ENCODE results near the gene KIF26B. TPM values are rescaled to one million over a fixed set of nuclear protein-coding genes. Genes with fewer than 3 reads are reported as not detected.

KIF26B gene
- total and polyA plus RNA-seq, 2 of the 4 experiments (the other 2 are of a cell fraction): 0.53 to 0.54 TPM

DNA sequence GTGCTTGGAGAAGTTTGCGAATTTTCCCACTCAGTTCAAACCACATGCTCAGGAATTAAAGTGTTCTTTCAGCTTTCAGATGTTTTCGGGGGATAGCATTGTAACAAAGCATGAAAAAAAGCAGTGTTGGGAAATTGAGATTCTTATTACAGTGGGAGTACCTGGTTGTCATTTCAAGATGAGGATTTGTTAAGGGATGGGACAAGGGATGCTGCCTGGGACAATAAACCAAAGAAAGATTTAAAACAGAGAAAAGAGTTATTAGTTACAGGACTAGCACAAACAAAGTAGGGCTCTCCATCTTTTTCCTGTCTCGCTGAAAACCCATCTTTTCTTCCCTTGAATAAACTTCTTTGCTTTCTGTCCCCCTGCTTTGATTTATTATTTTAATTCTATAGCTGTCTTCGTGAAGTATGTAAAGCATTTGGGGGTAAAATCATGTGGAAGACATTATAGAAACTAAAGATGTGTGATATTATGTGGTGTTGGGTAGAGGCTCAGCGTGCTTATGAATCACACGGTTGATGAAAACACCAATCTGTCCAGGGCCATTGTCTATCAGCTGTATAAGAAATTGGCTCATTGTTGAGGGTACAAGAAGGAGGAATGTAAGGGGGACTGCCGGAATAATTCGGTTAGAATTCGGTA, 277.6 kb downstream of the KIF26B start:
- Histone ChIP-seq H3K27me3 (ENCODE audit: control insufficient read depth, insufficient read depth, low read length) (no peaks in the 10 kb centered on the region; the same call in 1 of the 2 replicates), H3K4ac (ENCODE audit: low read depth, low read length) (no peak overlapping the region), H3K56ac (ENCODE audit: extremely low read depth, insufficient read depth, low read length) (no peak overlapping the region), H2AFZ (replicated peaks; ENCODE audit: low read length, poor library complexity) (no peak overlapping the region), H3K4me2 (ENCODE audit: low read depth, low read length) (no peak overlapping the region), H2BK20ac (ENCODE audit: low read depth, low read length) (no peak overlapping the region), H3K79me1 (ENCODE audit: low read depth in 1 of 2, low read length in 2 of 2) (no peaks in the 10 kb centered on the region), H4K8ac (ENCODE audit: low read depth in 2 of 2, low read length in 2 of 2) (no peak overlapping the region), H3K36me3 (ENCODE audit: control insufficient read depth, insufficient read depth, low read length) (peaks cover 3% of the 10 kb centered on the region; the same call in 1 of the 2 replicates), H3K27ac (ENCODE audit: insufficient read depth, low read length) (no peak overlapping the region), H3K4me1 (ENCODE audit: control insufficient read depth, insufficient read depth, low read length) (peaks cover 2% of the 10 kb centered on the region; the same call in 1 of the 2 replicates), H3K9me1 (ENCODE audit: insufficient read depth, low read length) (no peaks in the 10 kb centered on the region), H2AK5ac (ENCODE audit: low read depth, low read length) (no peak overlapping the region), H4K91ac (ENCODE audit: insufficient read depth, low read depth, low read length) (no peak overlapping the region), H3K9me3 (ENCODE audit: control insufficient read depth, insufficient read depth, low read length) (no peaks in the 10 kb centered on the region), H2BK5ac (ENCODE audit: low read depth, low read length, poor library complexity, severe bottlenecking) (no peak overlapping the region), H3K4me3 (ENCODE audit: insufficient read depth, low read depth, low read length) (no peak overlapping the region), H2BK15ac (ENCODE audit: low read depth, low read length) (no peak overlapping the region), H3K23ac (ENCODE audit: low read depth, low read length) (no peak overlapping the region), H3K9ac (ENCODE audit: low read depth, low read length) (no peak overlapping the region), H2AK9ac (replicated peaks; ENCODE audit: low read depth, low read length, poor library complexity) (no peak overlapping the region), H4K5ac (ENCODE audit: low read depth, low read length) (no peak overlapping the region), H3K14ac (replicated peaks; ENCODE audit: low read depth, low read length) (no peak overlapping the region), H3K18ac (ENCODE audit: low read depth, low read length) (no peak overlapping the region), H4K20me1 (ENCODE audit: insufficient read depth, low read length) (no peaks in the 10 kb centered on the region), H2BK120ac (ENCODE audit: low read depth, low read length) (no peak overlapping the region)
- in situ Hi-C loops (cut with MboI; ENCODE audit: low sequenced_read_pairs) (no loop called here), intact Hi-C loops (cut with micrococcal nuclease) (no loop called here), dilution Hi-C loops (cut with HindIII; ENCODE audit: low sequenced_read_pairs, unreplicated experiment) (no loop called here)
- POLR2A ChIA-PET (ENCODE audit: unreplicated experiment): no interaction called here
- 100% methylated on average over 1 of the region's 9 CpGs; no CpG with 5 or more reads in 1 of the 2 experiments for WGBS, 2 experiments (ENCODE audit: extremely low coverage in 2 of 2, insufficient read length in 1 of 2)
- ATAC-seq (ENCODE audit: low read depth) (no peak), DNase-seq (no peak)
- no TSS peak for BruUV-seq (replicated peaks)
- CTCF ChIA-PET: no interaction called here
- TF ChIP-seq, protein P1, sequence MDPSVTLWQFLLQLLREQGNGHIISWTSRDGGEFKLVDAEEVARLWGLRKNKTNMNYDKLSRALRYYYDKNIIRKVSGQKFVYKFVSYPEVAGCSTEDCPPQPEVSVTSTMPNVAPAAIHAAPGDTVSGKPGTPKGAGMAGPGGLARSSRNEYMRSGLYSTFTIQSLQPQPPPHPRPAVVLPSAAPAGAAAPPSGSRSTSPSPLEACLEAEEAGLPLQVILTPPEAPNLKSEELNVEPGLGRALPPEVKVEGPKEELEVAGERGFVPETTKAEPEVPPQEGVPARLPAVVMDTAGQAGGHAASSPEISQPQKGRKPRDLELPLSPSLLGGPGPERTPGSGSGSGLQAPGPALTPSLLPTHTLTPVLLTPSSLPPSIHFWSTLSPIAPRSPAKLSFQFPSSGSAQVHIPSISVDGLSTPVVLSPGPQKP (IDR thresholded peaks at IDR 0.05; ENCODE audit: borderline replicate concordance, low read depth, low read length): no peak
- TF ChIP-seq RCOR1 (IDR thresholded peaks at IDR 0.05; ENCODE audit: insufficient replicate concordance, low read length): no peak
- no peak for TF ChIP-seq RFX5 (IDR thresholded peaks at IDR 0.05; ENCODE audit: low read depth, low read length)
- TF ChIP-seq, protein P2, sequence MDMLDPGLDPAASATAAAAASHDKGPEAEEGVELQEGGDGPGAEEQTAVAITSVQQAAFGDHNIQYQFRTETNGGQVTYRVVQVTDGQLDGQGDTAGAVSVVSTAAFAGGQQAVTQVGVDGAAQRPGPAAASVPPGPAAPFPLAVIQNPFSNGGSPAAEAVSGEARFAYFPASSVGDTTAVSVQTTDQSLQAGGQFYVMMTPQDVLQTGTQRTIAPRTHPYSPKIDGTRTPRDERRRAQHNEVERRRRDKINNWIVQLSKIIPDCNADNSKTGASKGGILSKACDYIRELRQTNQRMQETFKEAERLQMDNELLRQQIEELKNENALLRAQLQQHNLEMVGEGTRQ (IDR thresholded peaks at IDR 0.05; ENCODE audit: low read depth, low read length): no peak
- TF ChIP-seq CEBPB (IDR thresholded peaks at IDR 0.05; ENCODE audit: low read depth, low read length): no peak
- TF ChIP-seq, protein P3, sequence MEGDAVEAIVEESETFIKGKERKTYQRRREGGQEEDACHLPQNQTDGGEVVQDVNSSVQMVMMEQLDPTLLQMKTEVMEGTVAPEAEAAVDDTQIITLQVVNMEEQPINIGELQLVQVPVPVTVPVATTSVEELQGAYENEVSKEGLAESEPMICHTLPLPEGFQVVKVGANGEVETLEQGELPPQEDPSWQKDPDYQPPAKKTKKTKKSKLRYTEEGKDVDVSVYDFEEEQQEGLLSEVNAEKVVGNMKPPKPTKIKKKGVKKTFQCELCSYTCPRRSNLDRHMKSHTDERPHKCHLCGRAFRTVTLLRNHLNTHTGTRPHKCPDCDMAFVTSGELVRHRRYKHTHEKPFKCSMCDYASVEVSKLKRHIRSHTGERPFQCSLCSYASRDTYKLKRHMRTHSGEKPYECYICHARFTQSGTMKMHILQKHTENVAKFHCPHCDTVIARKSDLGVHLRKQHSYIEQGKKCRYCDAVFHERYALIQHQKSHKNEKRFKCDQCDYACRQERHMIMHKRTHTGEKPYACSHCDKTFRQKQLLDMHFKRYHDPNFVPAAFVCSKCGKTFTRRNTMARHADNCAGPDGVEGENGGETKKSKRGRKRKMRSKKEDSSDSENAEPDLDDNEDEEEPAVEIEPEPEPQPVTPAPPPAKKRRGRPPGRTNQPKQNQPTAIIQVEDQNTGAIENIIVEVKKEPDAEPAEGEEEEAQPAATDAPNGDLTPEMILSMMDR (conservative IDR thresholded peaks at IDR 0.05; ENCODE audit: low read depth, low read length): no peak
- no peak for TF ChIP-seq FOS (IDR thresholded peaks at IDR 0.05; ENCODE audit: low read depth, low read length)
- TF ChIP-seq SMC3 (IDR thresholded peaks at IDR 0.05; ENCODE audit: low read depth, low read length): no peak
- no peak for TF ChIP-seq NFE2L2 (IDR thresholded peaks at IDR 0.05; ENCODE audit: low read depth, low read length)
- TF ChIP-seq MAFK (IDR thresholded peaks at IDR 0.05; ENCODE audit: low read depth, low read length): no peak
- no peak for TF ChIP-seq RAD21 (IDR thresholded peaks at IDR 0.05; ENCODE audit: low read length)
- TF ChIP-seq MAZ (IDR thresholded peaks at IDR 0.05; ENCODE audit: borderline replicate concordance, low read depth, low read length): no peak
- no peak for TF ChIP-seq MXI1 (IDR thresholded peaks at IDR 0.05; ENCODE audit: borderline replicate concordance, low read depth, low read length)

Measured in IMR-90 (cell line).